Memory B cell (primary cell): ENCODE results near the gene CDC16.
A peak's percentile ranks its signal among the peaks of the same experiment; 100 is the strongest.

Experiments
- ATAC-seq: fragments of 150-1000 bp; cut with Tn5 transposase; 2 replicates; pipeline ENCODE4 v1.10.0; 2021; ENCODE audit warnings: low read depth, mild to moderate bottlenecking, moderate library complexity
- DNase-seq, 2 donors: peaks; one replicate each; pipeline ENCODE4 v3.0.0; 2022; ENCODE audit warnings: low spot score in 2 of 2
- H3K27ac Mint-ChIP-seq: one replicate; pipeline ENCODE4 v1.8.0; 2022; ENCODE audit warnings: mild to moderate bottlenecking, moderate library complexity, mixed read lengths
- H3K27me3 Mint-ChIP-seq: one replicate; pipeline ENCODE4 v1.8.0; 2022; ENCODE audit warnings: mixed read lengths
- H3K36me3 Mint-ChIP-seq: one replicate; pipeline ENCODE4 v1.8.0; 2022; ENCODE audit warnings: mild to moderate bottlenecking, mixed read lengths
- H3K4me1 Mint-ChIP-seq: one replicate; pipeline ENCODE4 v1.8.0; 2022; ENCODE audit warnings: mixed read lengths
- H3K4me3 Mint-ChIP-seq: one replicate; pipeline ENCODE4 v1.8.0; 2022; ENCODE audit warnings: mild to moderate bottlenecking, moderate library complexity, mixed read lengths
- H3K9me3 Mint-ChIP-seq: one replicate; pipeline ENCODE4 v1.8.0; 2022; ENCODE audit warnings: mixed read lengths

The CDC16 gene

GRCh38 chr13:114213980-114214379 lies 20.7 kb upstream of the CDC16 start:
- DNase-seq: no peak
- no peak for ATAC-seq
- peaks cover 14% of the 10 kb centered on the region for H3K27me3 Mint-ChIP-seq
- H3K9me3 Mint-ChIP-seq: no peaks in the 10 kb centered on the region
- H3K4me1 Mint-ChIP-seq: no peaks in the 10 kb centered on the region
- H3K27ac Mint-ChIP-seq: no peak overlapping the region
- H3K4me3 Mint-ChIP-seq: no peak overlapping the region
- no peaks in the 10 kb centered on the region for H3K36me3 Mint-ChIP-seq

- Mint-ChIP-seq H3K27ac (no peak overlapping the region), H3K4me3 (no peak overlapping the region), H3K9me3 (no peaks in the 10 kb centered on the region), H3K4me1 (peaks cover 8% of the 10 kb centered on the region), H3K36me3 (no peaks in the 10 kb centered on the region), H3K27me3 (no peaks in the 10 kb centered on the region)
- no peak for ATAC-seq
- no peak for DNase-seq
Observed at GRCh38 chr13:114219392-114219791, 15.3 kb upstream of the CDC16 start.

- Mint-ChIP-seq H3K27ac (peak overlapping the region; percentile 31), H3K9me3 (no peaks in the 10 kb centered on the region), H3K4me3 (peak overlapping the region; percentile 9), H3K4me1 (peaks cover 14% of the 10 kb centered on the region), H3K27me3 (peaks cover 2% of the 10 kb centered on the region), H3K36me3 (no peaks in the 10 kb centered on the region)
- DNase-seq: no peak
- peak; percentile 55 for ATAC-seq
Observed at GRCh38 chr13:114222461-114222968, 12.2 kb upstream of the CDC16 start.

- no peak for DNase-seq
- peaks cover 14% of the 10 kb centered on the region for H3K4me1 Mint-ChIP-seq
- H3K9me3 Mint-ChIP-seq: no peaks in the 10 kb centered on the region
- H3K4me3 Mint-ChIP-seq: no peak overlapping the region
- ATAC-seq: no peak
- no peak overlapping the region for H3K27ac Mint-ChIP-seq
- H3K36me3 Mint-ChIP-seq: no peaks in the 10 kb centered on the region
- peaks cover 6% of the 10 kb centered on the region for H3K27me3 Mint-ChIP-seq
Observed at GRCh38 chr13:114224201-114224600, 10.5 kb upstream of the CDC16 start.

- Mint-ChIP-seq H3K4me1 (peaks cover 14% of the 10 kb centered on the region), H3K9me3 (no peaks in the 10 kb centered on the region), H3K27ac (no peak overlapping the region), H3K4me3 (no peak overlapping the region), H3K36me3 (no peaks in the 10 kb centered on the region), H3K27me3 (peaks cover 9% of the 10 kb centered on the region)
- ATAC-seq (no peak), DNase-seq (no peak)
Observed at GRCh38 chr13:114225610-114226009, 9.1 kb upstream of the CDC16 start.

GRCh38 chr13:114226088-114226487 lies 8.6 kb upstream of the CDC16 start:
- Mint-ChIP-seq H3K4me1 (peaks cover 14% of the 10 kb centered on the region), H3K4me3 (no peak overlapping the region), H3K9me3 (no peaks in the 10 kb centered on the region), H3K27me3 (peaks cover 11% of the 10 kb centered on the region), H3K27ac (no peak overlapping the region), H3K36me3 (no peaks in the 10 kb centered on the region)
- no peak for DNase-seq
- ATAC-seq: no peak

GRCh38 chr13:114226699-114227323 lies 7.9 kb upstream of the CDC16 start:
- H3K36me3 Mint-ChIP-seq: no peaks in the 10 kb centered on the region
- no peaks in the 10 kb centered on the region for H3K9me3 Mint-ChIP-seq
- peaks cover 11% of the 10 kb centered on the region for H3K27me3 Mint-ChIP-seq
- peaks cover 14% of the 10 kb centered on the region for H3K4me1 Mint-ChIP-seq
- H3K27ac Mint-ChIP-seq: no peak overlapping the region
- DNase-seq (peak; percentile 78 to 85), ATAC-seq (peak; percentile 88)
- no peak overlapping the region for H3K4me3 Mint-ChIP-seq

GRCh38 chr13:114227528-114227927 lies 7.2 kb upstream of the CDC16 start:
- ATAC-seq (no peak), DNase-seq (no peak)
- Mint-ChIP-seq H3K36me3 (no peaks in the 10 kb centered on the region), H3K4me1 (peaks cover 8% of the 10 kb centered on the region), H3K27ac (no peak overlapping the region), H3K9me3 (no peaks in the 10 kb centered on the region), H3K27me3 (peaks cover 11% of the 10 kb centered on the region), H3K4me3 (no peak overlapping the region)

- no peak overlapping the region for H3K4me3 Mint-ChIP-seq
- no peak overlapping the region for H3K27ac Mint-ChIP-seq
- no peaks in the 10 kb centered on the region for H3K9me3 Mint-ChIP-seq
- ATAC-seq: no peak
- no peaks in the 10 kb centered on the region for H3K36me3 Mint-ChIP-seq
- peaks cover 11% of the 10 kb centered on the region for H3K27me3 Mint-ChIP-seq
- DNase-seq: no peak
- H3K4me1 Mint-ChIP-seq: peaks cover 6% of the 10 kb centered on the region
Observed at GRCh38 chr13:114228176-114228575, 6.5 kb upstream of the CDC16 start.

GRCh38 chr13:114229506-114229905 lies 5.2 kb upstream of the CDC16 start:
- DNase-seq: no peak

GRCh38 chr13:114230117-114230516 lies 4.6 kb upstream of the CDC16 start:
- H3K9me3 Mint-ChIP-seq: no peaks in the 10 kb centered on the region
- DNase-seq: no peak
- no peak overlapping the region for H3K27ac Mint-ChIP-seq
- H3K36me3 Mint-ChIP-seq: no peaks in the 10 kb centered on the region
- no peak for ATAC-seq
- no peak overlapping the region for H3K4me3 Mint-ChIP-seq
- H3K27me3 Mint-ChIP-seq: peaks cover 11% of the 10 kb centered on the region
- H3K4me1 Mint-ChIP-seq: peaks cover 4% of the 10 kb centered on the region

More at GRCh38 chr13:114229506-114229905, 5.2 kb upstream of the CDC16 start:
- Mint-ChIP-seq H3K27me3 (peaks cover 11% of the 10 kb centered on the region), H3K4me3 (no peak overlapping the region), H3K9me3 (no peaks in the 10 kb centered on the region), H3K27ac (no peak overlapping the region), H3K4me1 (peaks cover 6% of the 10 kb centered on the region), H3K36me3 (no peaks in the 10 kb centered on the region)
- ATAC-seq: no peak

- DNase-seq: no peak
- ATAC-seq: no peak
- Mint-ChIP-seq H3K36me3 (no peaks in the 10 kb centered on the region), H3K4me1 (peaks cover 7% of the 10 kb centered on the region), H3K9me3 (no peaks in the 10 kb centered on the region), H3K4me3 (no peak overlapping the region), H3K27me3 (peaks cover 11% of the 10 kb centered on the region), H3K27ac (no peak overlapping the region)
Observed at GRCh38 chr13:114230575-114230974, 4.1 kb upstream of the CDC16 start.

- H3K4me3 Mint-ChIP-seq: no peak overlapping the region
- H3K4me1 Mint-ChIP-seq: peaks cover 8% of the 10 kb centered on the region
- DNase-seq: no peak
- no peak for ATAC-seq
- no peak overlapping the region for H3K27ac Mint-ChIP-seq
- no peaks in the 10 kb centered on the region for H3K36me3 Mint-ChIP-seq
- H3K9me3 Mint-ChIP-seq: no peaks in the 10 kb centered on the region
- H3K27me3 Mint-ChIP-seq: peaks cover 11% of the 10 kb centered on the region
Observed at GRCh38 chr13:114231886-114232285, 2.8 kb upstream of the CDC16 start.

- peak overlapping the region; percentile 85 for H3K4me3 Mint-ChIP-seq
- H3K9me3 Mint-ChIP-seq: no peaks in the 10 kb centered on the region
- peaks cover 11% of the 10 kb centered on the region for H3K36me3 Mint-ChIP-seq
- peak overlapping the region; percentile 70 for H3K27ac Mint-ChIP-seq
- H3K27me3 Mint-ChIP-seq: peaks cover 5% of the 10 kb centered on the region
- DNase-seq (no peak), ATAC-seq (no peak)
- peaks cover 13% of the 10 kb centered on the region for H3K4me1 Mint-ChIP-seq
Observed at GRCh38 chr13:114234266-114234644, 442 bp upstream of the CDC16 start.

GRCh38 chr13:114235697-114236096 lies 1.0 kb downstream of the CDC16 start:
- peak overlapping the region; percentile 31 for H3K27ac Mint-ChIP-seq
- H3K36me3 Mint-ChIP-seq: peaks cover 13% of the 10 kb centered on the region
- DNase-seq: no peak
- no peak for ATAC-seq
- peak overlapping the region; percentile 85 for H3K4me3 Mint-ChIP-seq
- no peaks in the 10 kb centered on the region for H3K9me3 Mint-ChIP-seq
- peaks cover 16% of the 10 kb centered on the region for H3K4me1 Mint-ChIP-seq
- peaks cover 2% of the 10 kb centered on the region for H3K27me3 Mint-ChIP-seq
